ENCODE data around the gene MKNK2. TPM values are rescaled to one million over a fixed set of nuclear protein-coding genes. Genes with fewer than 3 reads are reported as not detected.

Gene MKNK2
- polyA plus RNA-seq, 1 of the 3 experiments (the other 2 are of a cell fraction), result 65.4 TPM

DNA sequence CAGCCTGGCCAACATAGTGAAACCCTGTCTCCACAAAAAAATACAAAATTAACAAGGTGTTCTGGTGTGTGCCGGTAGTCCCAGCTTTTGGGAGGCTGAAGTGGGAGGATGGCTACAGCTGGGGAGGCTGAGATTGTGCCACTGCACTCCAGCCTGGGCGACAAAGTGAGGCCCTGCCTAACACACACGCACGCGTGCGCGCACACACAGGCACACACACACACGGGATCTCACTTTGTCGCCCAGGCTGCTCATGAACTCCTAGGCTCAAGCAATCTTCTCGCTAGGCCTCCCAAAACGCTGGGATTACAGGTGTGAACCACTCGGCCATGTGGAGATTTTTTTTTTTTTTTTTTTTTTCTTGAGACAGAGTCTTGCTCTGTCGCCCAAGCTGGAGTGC is 32.3 kb downstream of the MKNK2 start:
- Histone ChIP-seq H3K9me2 (no peaks in the 10 kb centered on the region), H3K4me1 (ENCODE audit: control insufficient read depth in 1 of 2, insufficient read depth in 2 of 2, low read depth in 1 of 2, low read length in 1 of 2) (peaks cover 4 to 19% of the 10 kb centered on the region in 2 experiments; a peak in 2 of 4 replicates), H3F3A (replicated peaks; ENCODE audit: insufficient read depth) (peaks cover 9% of the 10 kb centered on the region), H3K9me3 (no peaks in the 10 kb centered on the region), H3K4me3 (ENCODE audit: low read depth in 2 of 2, low read length in 1 of 2) (no peak overlapping the region), H4K20me1 (ENCODE audit: insufficient read depth) (no peaks in the 10 kb centered on the region), H3K27ac (ENCODE audit: low read depth in 2 of 2, low read length in 1 of 2) (no peak overlapping the region), H3K4me2 (no peak overlapping the region), H2AFZ (ENCODE audit: low read depth) (no peak overlapping the region), H3K79me2 (ENCODE audit: insufficient read depth) (peaks cover 25% of the 10 kb centered on the region), H3K36me3 (replicated peaks in 1 of 2; ENCODE audit: control insufficient read depth in 1 of 2, insufficient read depth in 2 of 2, low read length in 1 of 2) (no peaks in the 10 kb centered on the region), H3K27me3 (ENCODE audit: insufficient read depth) (no peaks in the 10 kb centered on the region), H3K9ac (no peak overlapping the region)
- 86% methylated on average over 12 of the region's 13 CpGs for WGBS (ENCODE audit: low lambda C conversion rate)
- ChIA-PET CTCF (interaction anchor here (0.9 to 3.5 kb wide), 15 partner anchors 11 to 92 kb away, joined by 3 to 43 read pairs (median 7); partner anchors contain the start of genes MKNK2 and MOB3A), POLR2A (no interaction called here)
- TF ChIP-seq FOXJ3 (CRISPR knock-in tag; IDR thresholded peaks at IDR 0.05) (no peak), RAD21 (IDR thresholded peaks at IDR 0.05; ENCODE audit: low read length) (no peak), SIN3A (IDR thresholded peaks at IDR 0.05; ENCODE audit: borderline replicate concordance, low read depth, low read length) (no peak)
- no peak for DNase-seq

DNA sequence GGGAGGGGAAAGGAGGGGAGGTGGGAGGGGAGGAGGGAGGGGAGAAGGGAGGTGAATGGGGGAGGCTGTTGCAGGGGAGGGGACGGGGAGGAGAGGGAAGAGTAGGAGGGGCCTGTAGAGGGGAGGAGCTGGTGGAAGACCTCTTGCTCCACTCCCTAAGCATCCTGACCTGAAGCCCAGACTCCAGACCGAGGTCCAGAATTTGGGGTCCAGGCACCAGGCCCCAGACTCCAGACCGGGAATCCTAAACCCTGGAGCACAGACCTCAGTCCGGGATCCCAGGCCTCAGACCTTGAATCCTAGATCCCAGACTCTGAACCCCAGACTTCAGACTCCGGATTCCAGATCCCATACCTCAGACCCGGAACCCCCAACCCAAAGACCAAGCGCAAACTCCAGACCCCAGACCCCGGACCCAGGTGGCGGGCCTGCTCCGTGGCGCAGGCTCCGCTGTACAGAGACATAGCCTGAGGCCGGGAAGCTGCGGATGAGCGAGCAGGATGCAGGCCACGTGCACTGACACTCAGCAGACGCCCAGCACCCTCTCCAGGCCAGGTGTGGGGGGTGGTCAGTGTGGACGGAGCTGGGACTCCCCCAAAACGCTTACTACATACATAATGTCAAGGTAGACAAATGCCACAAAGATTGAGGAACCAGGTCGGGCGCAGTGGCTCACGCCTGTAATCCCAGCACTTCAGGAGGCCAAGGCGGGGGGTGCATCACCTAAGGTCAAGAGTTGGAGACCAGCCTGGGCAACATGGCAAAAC is 34.8 kb downstream of the MKNK2 start:
- WGBS (ENCODE audit: low lambda C conversion rate), result 37% methylated on average over 11 of the region's 23 CpGs
- peak overlapping the region; percentile 48 to 89; a peak in 3 of 4 replicates for H3K27ac ChIP-seq (ENCODE audit: low read depth in 2 of 2, low read length in 1 of 2)
- CTCF ChIA-PET, result interaction anchor here (1.9 to 2.0 kb wide), 2 partner anchors 53 to 86 kb away, joined by 10 to 13 read pairs; no protein-coding TSS in a partner anchor
- peak overlapping the region; percentile 88; the same call in 1 of the 2 replicates for H2AFZ ChIP-seq (ENCODE audit: low read depth)
- peaks cover 4 to 18% of the 10 kb centered on the region in 2 experiments; a peak in 2 of 4 replicates for H3K4me1 ChIP-seq (ENCODE audit: control insufficient read depth in 1 of 2, insufficient read depth in 2 of 2, low read depth in 1 of 2, low read length in 1 of 2)
- TF ChIP-seq FOXM1 (IDR thresholded peaks at IDR 0.05; ENCODE audit: low read depth) (no peak), CHD2 (IDR thresholded peaks at IDR 0.05; ENCODE audit: low read length, partially characterized antibody) (peak; percentile 58), MXI1 (IDR thresholded peaks at IDR 0.05; ENCODE audit: low read depth, low read length) (peak; percentile 89; the same call in 1 of the 2 replicates), FOXJ3 (CRISPR knock-in tag; IDR thresholded peaks at IDR 0.05) (0 out of 2 replicates have a peak, but pooled peaks have one; percentile 26), FOSL2 (IDR thresholded peaks at IDR 0.05; ENCODE audit: borderline replicate concordance, low read depth) (no peak), ELF1 (IDR thresholded peaks at IDR 0.05) (no peak), TCF12 (IDR thresholded peaks at IDR 0.05) (no peak), POLR2AphosphoS5 (IDR thresholded peaks at IDR 0.05; ENCODE audit: low read depth, low read length) (peak; percentile 53; the same call in 1 of the 2 replicates), RXRA (IDR thresholded peaks at IDR 0.05; ENCODE audit: borderline replicate concordance, low read depth) (no peak), EP300 (IDR thresholded peaks at IDR 0.05; ENCODE audit: borderline replicate concordance in 1 of 2, low read depth in 1 of 2, low read length in 1 of 2) (peak in 1 of 2 experiments; percentile 64; a peak in 2 of 4 replicates), YY1 (IDR thresholded peaks at IDR 0.05; ENCODE audit: low read depth) (no peak)
- TF ChIP-seq, protein P1, sequence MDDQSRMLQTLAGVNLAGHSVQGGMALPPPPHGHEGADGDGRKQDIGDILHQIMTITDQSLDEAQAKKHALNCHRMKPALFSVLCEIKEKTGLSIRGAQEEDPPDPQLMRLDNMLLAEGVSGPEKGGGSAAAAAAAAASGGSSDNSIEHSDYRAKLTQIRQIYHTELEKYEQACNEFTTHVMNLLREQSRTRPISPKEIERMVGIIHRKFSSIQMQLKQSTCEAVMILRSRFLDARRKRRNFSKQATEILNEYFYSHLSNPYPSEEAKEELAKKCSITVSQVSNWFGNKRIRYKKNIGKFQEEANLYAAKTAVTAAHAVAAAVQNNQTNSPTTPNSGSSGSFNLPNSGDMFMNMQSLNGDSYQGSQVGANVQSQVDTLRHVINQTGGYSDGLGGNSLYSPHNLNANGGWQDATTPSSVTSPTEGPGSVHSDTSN (IDR thresholded peaks at IDR 0.05), result no peak
- H3K36me3 ChIP-seq (replicated peaks in 1 of 2; ENCODE audit: control insufficient read depth in 1 of 2, insufficient read depth in 2 of 2, low read length in 1 of 2), result no peaks in the 10 kb centered on the region
- H4K20me1 ChIP-seq (ENCODE audit: insufficient read depth), result peaks cover 4% of the 10 kb centered on the region
- H3K4me3 ChIP-seq (ENCODE audit: low read depth in 2 of 2, low read length in 1 of 2), result peak overlapping the region; percentile 37 to 50
- peak overlapping the region; percentile 84 for H3K4me2 ChIP-seq
- DNase-seq, result peak; percentile 87
- H3K27me3 ChIP-seq (ENCODE audit: insufficient read depth), result no peaks in the 10 kb centered on the region
- H3K9me2 ChIP-seq, result no peaks in the 10 kb centered on the region
- H3K9ac ChIP-seq, result peak overlapping the region; percentile 51
- H3K9me3 ChIP-seq, result no peaks in the 10 kb centered on the region
- POLR2A ChIA-PET, result interaction anchor here (0.5 to 1.7 kb wide), 4 partner anchors 26 to 188 kb away, joined by 3 to 5 read pairs (median 3); no protein-coding TSS in a partner anchor
- H3K79me2 ChIP-seq (ENCODE audit: insufficient read depth), result peaks cover 51% of the 10 kb centered on the region
- H3F3A ChIP-seq (replicated peaks; ENCODE audit: insufficient read depth), result peaks cover 9% of the 10 kb centered on the region
